ENCODE data around the gene OSGEPL1. TPM values are rescaled to one million over a fixed set of nuclear protein-coding genes. Genes with fewer than 3 reads are reported as not detected.

The OSGEPL1 gene
- total and polyA plus RNA-seq, 2 of the 4 experiments (the other 2 are of a cell fraction), result 5.0 to 6.8 TPM

GRCh38 chr2:189719571-189719970 lies 43.0 kb downstream of the OSGEPL1 start:
- H4K20me1 ChIP-seq (ENCODE audit: insufficient read depth, low read length), result no peaks in the 10 kb centered on the region
- no peak overlapping the region for H2AFZ ChIP-seq (replicated peaks; ENCODE audit: low read length, poor library complexity)
- no peak overlapping the region for H2AK9ac ChIP-seq (replicated peaks; ENCODE audit: low read depth, low read length, poor library complexity)
- H3K9ac ChIP-seq (ENCODE audit: low read depth, low read length), result no peak overlapping the region
- H2BK15ac ChIP-seq (ENCODE audit: low read depth, low read length), result no peak overlapping the region
- in situ Hi-C loops (cut with MboI; ENCODE audit: low sequenced_read_pairs) (no loop called here), dilution Hi-C loops (cut with HindIII; ENCODE audit: low sequenced_read_pairs, unreplicated experiment) (no loop called here), intact Hi-C loops (cut with micrococcal nuclease) (no loop called here)
- ChIA-PET CTCF (no interaction called here), POLR2A (ENCODE audit: unreplicated experiment) (no interaction called here)
- H4K8ac ChIP-seq (ENCODE audit: low read depth in 2 of 2, low read length in 2 of 2), result no peak overlapping the region
- H3K56ac ChIP-seq (ENCODE audit: extremely low read depth, insufficient read depth, low read length), result no peak overlapping the region
- H2AK5ac ChIP-seq (ENCODE audit: low read depth, low read length), result no peak overlapping the region
- H3K9me1 ChIP-seq (ENCODE audit: insufficient read depth, low read length), result no peaks in the 10 kb centered on the region
- H3K4me3 ChIP-seq (ENCODE audit: insufficient read depth, low read depth, low read length), result no peak overlapping the region
- no peaks in the 10 kb centered on the region for H3K79me1 ChIP-seq (ENCODE audit: low read depth in 1 of 2, low read length in 2 of 2)
- no peak overlapping the region for H2BK120ac ChIP-seq (ENCODE audit: low read depth, low read length)
- BruUV-seq (replicated peaks), result no TSS peak
- no peak overlapping the region for H3K4ac ChIP-seq (ENCODE audit: low read depth, low read length)
- no peak overlapping the region for H2BK20ac ChIP-seq (ENCODE audit: low read depth, low read length)
- ATAC-seq (ENCODE audit: low read depth), result no peak
- H4K91ac ChIP-seq (ENCODE audit: insufficient read depth, low read depth, low read length), result no peak overlapping the region
- no peak overlapping the region for H4K5ac ChIP-seq (ENCODE audit: low read depth, low read length)
- H3K27me3 ChIP-seq (ENCODE audit: control insufficient read depth, insufficient read depth, low read length), result no peaks in the 10 kb centered on the region
- H2BK5ac ChIP-seq (ENCODE audit: low read depth, low read length, poor library complexity, severe bottlenecking), result no peak overlapping the region
- no peak overlapping the region for H3K4me2 ChIP-seq (ENCODE audit: low read depth, low read length)
- TF ChIP-seq RFX5 (IDR thresholded peaks at IDR 0.05; ENCODE audit: low read depth, low read length) (no peak), MAFK (IDR thresholded peaks at IDR 0.05; ENCODE audit: low read depth, low read length) (no peak), ELK1 (IDR thresholded peaks at IDR 0.05; ENCODE audit: borderline replicate concordance, low read depth, low read length) (no peak), CHD1 (IDR thresholded peaks at IDR 0.05; ENCODE audit: low read depth, low read length) (no peak), POLR2A (IDR thresholded peaks at IDR 0.05; ENCODE audit: low read depth, low read length) (no peak), RAD21 (IDR thresholded peaks at IDR 0.05; ENCODE audit: low read length) (no peak), FOS (IDR thresholded peaks at IDR 0.05; ENCODE audit: low read depth, low read length) (no peak), NFE2L2 (IDR thresholded peaks at IDR 0.05; ENCODE audit: low read depth, low read length) (no peak), RCOR1 (IDR thresholded peaks at IDR 0.05; ENCODE audit: insufficient replicate concordance, low read length) (no peak), MXI1 (IDR thresholded peaks at IDR 0.05; ENCODE audit: borderline replicate concordance, low read depth, low read length) (no peak), USF2 (IDR thresholded peaks at IDR 0.05; ENCODE audit: low read depth, low read length) (no peak), CEBPB (IDR thresholded peaks at IDR 0.05; ENCODE audit: low read depth, low read length) (no peak)
- TF ChIP-seq, protein P1, sequence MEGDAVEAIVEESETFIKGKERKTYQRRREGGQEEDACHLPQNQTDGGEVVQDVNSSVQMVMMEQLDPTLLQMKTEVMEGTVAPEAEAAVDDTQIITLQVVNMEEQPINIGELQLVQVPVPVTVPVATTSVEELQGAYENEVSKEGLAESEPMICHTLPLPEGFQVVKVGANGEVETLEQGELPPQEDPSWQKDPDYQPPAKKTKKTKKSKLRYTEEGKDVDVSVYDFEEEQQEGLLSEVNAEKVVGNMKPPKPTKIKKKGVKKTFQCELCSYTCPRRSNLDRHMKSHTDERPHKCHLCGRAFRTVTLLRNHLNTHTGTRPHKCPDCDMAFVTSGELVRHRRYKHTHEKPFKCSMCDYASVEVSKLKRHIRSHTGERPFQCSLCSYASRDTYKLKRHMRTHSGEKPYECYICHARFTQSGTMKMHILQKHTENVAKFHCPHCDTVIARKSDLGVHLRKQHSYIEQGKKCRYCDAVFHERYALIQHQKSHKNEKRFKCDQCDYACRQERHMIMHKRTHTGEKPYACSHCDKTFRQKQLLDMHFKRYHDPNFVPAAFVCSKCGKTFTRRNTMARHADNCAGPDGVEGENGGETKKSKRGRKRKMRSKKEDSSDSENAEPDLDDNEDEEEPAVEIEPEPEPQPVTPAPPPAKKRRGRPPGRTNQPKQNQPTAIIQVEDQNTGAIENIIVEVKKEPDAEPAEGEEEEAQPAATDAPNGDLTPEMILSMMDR (conservative IDR thresholded peaks at IDR 0.05; ENCODE audit: low read depth, low read length), result no peak
- no peaks in the 10 kb centered on the region for H3K4me1 ChIP-seq (ENCODE audit: control insufficient read depth, insufficient read depth, low read length)
- H3K23ac ChIP-seq (ENCODE audit: low read depth, low read length), result no peak overlapping the region
- no peaks in the 10 kb centered on the region for H3K9me3 ChIP-seq (ENCODE audit: control insufficient read depth, insufficient read depth, low read length)
- H3K36me3 ChIP-seq (ENCODE audit: control insufficient read depth, insufficient read depth, low read length), result no peaks in the 10 kb centered on the region
- no peak for DNase-seq
- WGBS, 2 experiments (ENCODE audit: extremely low coverage in 2 of 2, insufficient read length in 1 of 2), result no CpG with 5 or more reads among the region's 4 CpGs
- no peak overlapping the region for H3K27ac ChIP-seq (ENCODE audit: insufficient read depth, low read length)
- no peak overlapping the region for H3K14ac ChIP-seq (replicated peaks; ENCODE audit: low read depth, low read length)
- H3K18ac ChIP-seq (ENCODE audit: low read depth, low read length), result no peak overlapping the region

Measured in IMR-90 (cell line).